H4 (cell line): ENCODE data around the gene RNF34. TPM values are rescaled to one million over a fixed set of nuclear protein-coding genes. Genes with fewer than 3 reads are reported as not detected.

ENCODE experiments used
- DNase-seq: peaks from one replicate; pipeline ENCODE4 v3.0.0-alpha.2; 2015; ENCODE audit warnings: low spot score
- total RNA-seq: library from RNA; depleted of rRNA; stranded (reverse); fragments of >200 nt; shearing (Covaris generic); gene quantifications from 2 replicates; pipeline ENCODE4 v1.2.3, GENCODE V29; 2014; rRNA removed

The RNF34 gene
- total RNA-seq, 1 experiment from 2014 or later = 51.1 TPM

DNA sequence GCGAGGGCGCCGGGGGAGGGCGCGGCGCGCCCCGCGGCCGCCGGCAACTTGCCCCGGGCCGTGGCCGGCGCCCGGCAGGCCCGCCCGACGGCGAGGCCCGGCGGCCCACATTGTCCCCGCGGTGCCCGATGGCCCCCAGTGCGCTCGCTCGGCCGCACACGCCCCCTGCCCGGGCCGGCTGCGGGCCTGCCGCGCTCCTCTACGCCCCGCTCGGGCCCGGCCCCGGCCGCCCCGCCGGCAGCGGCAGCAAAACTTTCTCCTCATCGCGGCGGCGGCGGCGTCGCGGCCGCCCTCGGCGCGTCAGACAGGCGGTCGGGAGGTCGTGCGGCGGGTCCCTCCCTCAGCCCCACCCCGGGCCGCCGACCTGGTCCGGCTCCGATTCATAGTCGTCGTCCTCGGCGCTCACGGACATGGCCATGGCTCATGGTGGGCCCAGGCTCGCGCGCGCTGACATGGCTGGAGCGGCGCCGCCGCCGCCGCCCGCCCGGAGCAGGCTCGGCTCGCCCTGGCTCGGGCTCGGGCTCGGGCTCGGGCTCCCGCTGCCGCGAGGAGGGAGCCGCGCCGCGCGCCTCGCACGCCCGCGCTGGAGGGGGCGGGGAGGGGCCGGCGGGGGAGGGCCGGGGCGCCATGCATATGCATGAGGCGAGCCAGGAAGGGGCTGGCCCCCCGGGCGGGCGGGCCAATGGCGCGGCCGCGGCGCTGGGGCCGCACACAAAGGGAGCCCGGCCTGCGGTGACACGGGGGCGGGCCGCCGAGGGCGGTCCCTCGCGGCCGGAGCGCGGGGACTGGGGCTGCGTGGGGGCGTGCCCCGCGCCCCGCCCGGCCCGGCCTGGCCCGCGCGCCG lies 67.1 kb downstream of the RNF34 start:
- DNase-seq = peak; percentile 68

DNA sequence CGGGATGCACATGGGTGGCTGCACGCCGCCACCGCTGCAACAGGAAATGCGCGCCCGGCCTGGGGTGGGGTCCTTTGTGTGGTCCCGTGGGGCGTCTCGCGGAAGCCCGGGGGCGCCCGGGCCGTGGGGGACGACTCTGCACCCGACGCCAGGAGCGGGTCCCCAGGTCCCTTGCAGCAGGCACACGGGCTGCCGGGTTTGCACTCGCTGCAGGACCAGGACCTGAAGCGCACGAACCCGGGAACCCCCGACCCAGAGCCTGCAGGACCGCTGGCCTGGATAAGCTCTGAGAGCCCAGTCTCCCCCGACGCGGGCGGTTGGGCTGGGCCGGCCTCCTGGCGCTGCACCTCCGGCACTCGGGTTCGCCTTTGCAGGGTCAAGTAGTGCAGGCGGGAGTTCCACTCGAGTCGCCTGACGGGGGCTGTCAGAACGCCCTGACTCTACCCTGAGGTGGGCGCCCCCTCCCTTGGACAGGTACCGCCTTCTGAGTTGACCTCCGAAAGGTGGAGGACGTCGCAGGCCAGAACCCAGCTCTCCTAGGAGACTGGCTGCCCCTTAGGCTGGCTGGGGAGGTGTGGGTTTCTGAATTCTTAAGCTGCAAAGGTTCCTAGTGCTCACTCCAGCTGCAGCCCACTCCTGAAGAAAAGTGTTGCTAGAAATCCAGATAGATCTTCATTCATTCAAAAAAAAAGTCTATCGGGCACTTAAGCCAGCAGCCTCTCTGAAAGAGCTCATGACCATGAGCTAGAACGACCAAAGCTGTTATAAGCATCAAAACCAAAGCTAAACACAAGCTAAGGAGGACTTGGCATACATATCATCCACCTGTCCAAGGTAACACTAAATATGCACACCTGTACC lies 68.0 kb downstream of the RNF34 start:
- no peak for DNase-seq

GRCh38 chr12:121468499-121468801 lies 68.5 kb downstream of the RNF34 start:
- DNase-seq = no peak

DNA sequence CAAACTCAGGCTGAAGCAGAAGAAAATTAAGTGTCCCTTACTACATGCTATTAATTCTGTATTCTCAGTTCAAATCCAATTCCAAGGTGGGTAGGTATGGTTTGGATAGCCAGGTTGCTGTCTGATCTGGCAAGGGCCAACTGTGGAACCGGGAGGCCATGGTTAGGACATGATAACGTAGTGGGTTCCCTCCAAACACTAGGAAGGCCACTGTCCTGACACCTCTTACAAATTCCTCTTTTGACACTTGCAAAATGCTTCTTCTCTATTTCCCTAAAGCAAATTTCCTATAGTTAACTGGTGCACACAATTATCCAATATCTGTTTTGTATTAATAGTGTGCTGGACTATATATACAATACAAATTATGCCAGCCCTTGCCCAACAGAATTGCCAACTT lies 70.8 kb downstream of the RNF34 start:
- no peak for DNase-seq

DNA sequence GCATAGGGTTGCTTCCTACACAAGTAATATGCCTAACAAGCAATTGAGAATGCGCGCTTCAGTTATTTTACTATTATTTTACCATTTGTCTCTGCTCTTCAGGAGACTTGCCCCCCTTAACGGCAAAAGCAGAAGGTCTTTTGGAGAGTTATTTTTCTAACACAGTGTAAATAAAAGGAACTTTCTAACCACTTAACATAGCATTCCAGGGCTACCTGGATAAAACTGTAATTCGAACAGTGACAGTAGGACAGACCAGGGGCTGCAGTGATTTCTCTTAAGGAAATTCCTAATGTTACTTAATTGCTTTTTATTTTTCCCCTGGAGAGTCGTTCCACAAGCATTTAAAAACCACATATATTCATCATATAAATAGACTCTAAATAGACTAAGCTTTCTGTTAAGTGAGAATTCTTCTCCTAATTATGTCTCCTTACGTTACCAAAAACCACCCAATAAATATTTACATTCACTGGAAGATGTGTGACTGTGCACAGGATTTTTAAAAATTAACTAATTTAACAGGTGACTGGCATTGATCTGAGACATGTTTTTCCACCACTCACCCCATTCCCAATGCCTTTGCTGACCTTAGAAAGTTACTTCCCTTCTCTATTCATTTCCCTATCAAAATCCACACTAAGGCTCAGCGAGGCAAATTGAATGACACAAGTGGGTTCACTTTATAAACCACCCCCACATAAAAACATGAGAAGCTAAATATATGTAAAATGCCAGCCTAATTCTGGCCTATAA lies 72.4 kb downstream of the RNF34 start:
- DNase-seq = no peak

Other genes starting within 250 kb of the RNF34 start
- gene P2RX4, start 190.0 kb upstream of the RNF34 start, total RNA-seq = 52.3 and 61.7 TPM in 2 replicates
- gene CAMKK2, start 103.4 kb upstream of the RNF34 start, total RNA-seq = 3.2 and 4.1 TPM in 2 replicates
- gene ANAPC5, start 47.7 kb upstream of the RNF34 start, total RNA-seq = 128 and 134 TPM in 2 replicates
- 18.4 and 19.7 TPM in 2 replicates for gene KDM2B, start 180.9 kb downstream of the RNF34 start, total RNA-seq
- 4.4 and 8.5 TPM in 2 replicates for gene ORAI1, start 226.4 kb downstream of the RNF34 start, total RNA-seq